Esophagus muscularis mucosa (tissue), 4 donors: Measurements from ENCODE around the gene PRKACA. TPM values are rescaled to one million over a fixed set of nuclear protein-coding genes. Genes with fewer than 3 reads are reported as not detected.

ENCODE experiments used
- DNase-seq: peaks from one replicate; pipeline ENCODE4 v3.0.0-alpha.2; 2017; ENCODE audit errors: extremely low spot score
- H3K27ac ChIP-seq, 4 donors: fragments of 200-600 bp; sonication (generic); replicated peaks in 1 of 4; 1 replicate in 3 of 4; 2 replicates in 1 of 4; pipeline ENCODE4 v1.5.1; 2016 to 2019; ENCODE audit warnings: mild to moderate bottlenecking in 1 of 4
- H3K27me3 ChIP-seq, 4 donors: fragments of 200-600 bp; sonication (generic); one replicate each; pipeline versions ENCODE4 v1.5.1 to v1.6.0; 2016 to 2019
- H3K36me3 ChIP-seq, 4 donors: fragments of 200-600 bp; sonication (generic); one replicate each; pipeline ENCODE4 v1.5.1; 2016 to 2019
- H3K4me1 ChIP-seq, 4 donors: fragments of 200-600 bp; sonication (generic); one replicate each; pipeline ENCODE4 v1.5.1; 2016 to 2019
- H3K4me3 ChIP-seq, 4 donors: fragments of 200-600 bp; sonication (generic); 1 replicate in 2 of 4; 2 replicates in 2 of 4; pipeline ENCODE4 v1.5.1; 2016 to 2019; ENCODE audit warnings: mild to moderate bottlenecking in 4 of 4, moderate library complexity in 1 of 4
- H3K9me3 ChIP-seq, 4 donors: fragments of 200-600 bp; sonication (generic); 1 replicate in 3 of 4; 2 replicates in 1 of 4; pipeline ENCODE4 v1.5.1; 2016 to 2019
- EP300 ChIP-seq: sonication (generic); formaldehyde crosslinking; IDR thresholded peaks from one replicate; pipeline ENCODE4 v1.6.1; 2017; ENCODE audit warnings: antibody characterized with exemption
- POLR2A ChIP-seq: fragments of 450-650 bp; IDR thresholded peaks from one replicate; pipeline ENCODE4 v1.6.1; 2017; ENCODE audit warnings: antibody characterized with exemption, moderate library complexity, mild to moderate bottlenecking, low read depth
- POLR2AphosphoS5 ChIP-seq, 2 donors: sonication (generic); formaldehyde crosslinking; IDR thresholded peaks; one replicate each; pipeline ENCODE4 v1.6.1; 2017; ENCODE audit warnings: antibody characterized with exemption in 2 of 2
- WGBS: methylation state at CpG from one replicate; pipeline ENCODE4 v1.1.5; 2018; 5-methylcytosine and 5-hydroxymethylcytosine counted together
- intact Hi-C: fragments of 100-400 bp; cut with DNase I; formaldehyde crosslinking; loops from one replicate; pipeline ENCODE4 v1.15.1; 2023
- total RNA-seq, 4 donors: library from RNA; depleted of rRNA; stranded (reverse); fragments of >200 nt; gene quantifications; one replicate each; pipeline versions ENCODE4 v1.1.0 to v1.2.1, GENCODE V29; 2016
- TF ChIP-seq, protein P1 (sequence below), 3 experiments: fragments of 200-600 bp in 2 of 3; fragments of 450-650 bp in 1 of 3; sonication (generic) in 2 of 3; IDR thresholded peaks; one replicate each; pipeline ENCODE4 v1.5.1; 2017 to 2019; ENCODE audit warnings: antibody characterized with exemption in 3 of 3, mild to moderate bottlenecking in 2 of 3, moderate library complexity in 1 of 3

PRKACA gene
- total RNA-seq, 4 donors from 2014 or later, result 76.0 to 125 (median 93.3) TPM

DNA sequence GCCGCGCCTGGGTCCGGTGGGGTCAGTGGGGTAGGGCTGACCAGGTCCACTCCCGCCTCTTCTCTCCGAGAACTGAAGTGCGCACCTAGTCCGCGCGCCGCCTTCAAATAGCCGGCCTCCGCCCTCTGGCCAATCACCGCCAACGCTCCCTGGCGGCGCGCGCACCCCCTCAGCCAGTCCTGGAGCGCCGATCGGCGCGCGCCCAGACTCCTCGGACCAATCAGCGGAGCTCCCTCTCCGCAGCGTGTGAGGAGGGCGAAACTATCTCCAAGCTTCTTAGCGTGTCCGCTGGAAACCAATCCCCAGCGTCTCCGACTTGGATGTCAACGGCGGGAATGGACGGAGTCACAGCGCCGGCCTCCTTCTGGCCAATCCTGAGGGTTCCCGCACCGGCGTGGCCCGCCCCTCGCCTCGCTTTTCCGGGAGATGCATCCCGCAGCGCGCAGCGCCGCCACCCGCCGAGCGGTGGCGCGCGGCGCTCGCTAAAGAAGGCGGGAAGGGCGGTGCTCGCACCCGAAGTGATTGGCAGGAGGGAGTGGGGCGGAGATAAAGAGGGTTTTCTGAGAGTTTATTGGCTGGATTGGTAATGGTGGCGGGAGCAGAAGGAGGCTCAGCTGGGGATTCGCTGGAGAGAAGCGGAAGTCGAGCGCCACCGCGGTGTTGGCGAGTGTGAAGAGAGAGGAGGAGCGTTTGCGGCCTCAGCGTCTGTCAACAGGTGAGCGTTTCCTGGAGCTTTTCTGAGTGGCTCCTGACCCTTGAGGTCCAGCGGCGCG, 19.1 kb upstream of the PRKACA start, which contains the start of gene ASF1B:
TSS of gene ASF1B (minus strand) at position 81 of the 773 bp plus-strand sequence. CDS start 133 bp downstream, outside the sequence.
- Histone ChIP-seq H3K27ac (peak within 1 kb of the TSS; percentile 88 to 98 (median 94)), H3K4me1 (peaks cover 26 to 35% (median 33%) of the 10 kb centered on the region in 4 donors), H3K36me3 (no peaks in the 10 kb centered on the region), H3K9me3 (no peaks in the 10 kb centered on the region), H3K27me3 (no peaks in the 10 kb centered on the region), H3K4me3 (peak within 1 kb of the TSS; percentile 64 to 77 (median 75))
- intact Hi-C loops, result loop anchor here (5.0 kb wide), 1 partner anchor 64 kb away; the partner anchor contains the start of gene MISP3
- TF ChIP-seq, protein P1, sequence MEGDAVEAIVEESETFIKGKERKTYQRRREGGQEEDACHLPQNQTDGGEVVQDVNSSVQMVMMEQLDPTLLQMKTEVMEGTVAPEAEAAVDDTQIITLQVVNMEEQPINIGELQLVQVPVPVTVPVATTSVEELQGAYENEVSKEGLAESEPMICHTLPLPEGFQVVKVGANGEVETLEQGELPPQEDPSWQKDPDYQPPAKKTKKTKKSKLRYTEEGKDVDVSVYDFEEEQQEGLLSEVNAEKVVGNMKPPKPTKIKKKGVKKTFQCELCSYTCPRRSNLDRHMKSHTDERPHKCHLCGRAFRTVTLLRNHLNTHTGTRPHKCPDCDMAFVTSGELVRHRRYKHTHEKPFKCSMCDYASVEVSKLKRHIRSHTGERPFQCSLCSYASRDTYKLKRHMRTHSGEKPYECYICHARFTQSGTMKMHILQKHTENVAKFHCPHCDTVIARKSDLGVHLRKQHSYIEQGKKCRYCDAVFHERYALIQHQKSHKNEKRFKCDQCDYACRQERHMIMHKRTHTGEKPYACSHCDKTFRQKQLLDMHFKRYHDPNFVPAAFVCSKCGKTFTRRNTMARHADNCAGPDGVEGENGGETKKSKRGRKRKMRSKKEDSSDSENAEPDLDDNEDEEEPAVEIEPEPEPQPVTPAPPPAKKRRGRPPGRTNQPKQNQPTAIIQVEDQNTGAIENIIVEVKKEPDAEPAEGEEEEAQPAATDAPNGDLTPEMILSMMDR (IDR thresholded peaks at IDR 0.05), result peak; percentile 74 to 100 (median 90)
- TF ChIP-seq POLR2AphosphoS5 (IDR thresholded peaks at IDR 0.05) (peak; percentile 77 to 90), POLR2A (no peak)
- DNase-seq, result peak; percentile 100
- WGBS, result under 1% methylated on average over 14 of the region's 78 CpGs

DNA sequence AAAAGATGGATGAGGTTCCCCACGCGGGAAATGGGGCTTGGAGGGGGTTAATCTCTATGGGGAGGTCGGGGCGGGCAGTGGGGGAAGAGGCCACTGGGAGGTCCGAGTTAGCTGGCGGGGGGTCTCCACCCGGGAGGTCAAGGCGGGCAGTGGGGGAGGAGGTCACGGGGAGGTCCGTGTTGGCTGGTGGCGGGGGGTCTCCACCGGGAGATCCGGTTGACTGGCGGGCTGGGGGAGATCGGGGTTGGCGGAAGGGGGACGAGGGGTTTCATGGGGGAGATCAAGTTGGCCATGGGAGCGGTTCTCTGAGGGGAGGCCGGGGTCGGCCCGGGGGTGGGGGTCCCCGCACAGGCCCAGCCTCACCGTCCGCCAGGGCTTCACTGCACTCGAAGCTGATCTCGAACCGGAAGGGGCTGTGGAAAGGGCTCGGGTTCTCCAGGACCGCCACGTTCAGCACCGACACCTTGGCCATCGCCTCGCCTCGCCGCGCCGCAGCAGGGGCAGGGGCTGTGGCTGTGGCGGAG, 18.5 kb upstream of the PRKACA start:
- no peaks in the 10 kb centered on the region for H3K27me3 ChIP-seq
- no peaks in the 10 kb centered on the region for H3K36me3 ChIP-seq
- H3K27ac ChIP-seq, result peak overlapping the region in 3 of 4 donors; percentile 59 to 85 (median 78)
- DNase-seq, result no peak
- peak overlapping the region; percentile 56 to 74 (median 67) for H3K4me3 ChIP-seq
- TF ChIP-seq POLR2A (no peak), POLR2AphosphoS5 (IDR thresholded peaks at IDR 0.05) (no peak), EP300 (no peak)
- TF ChIP-seq, protein P1 (IDR thresholded peaks at IDR 0.05), result no peak
- peaks cover 26 to 35% (median 33%) of the 10 kb centered on the region in 4 donors for H3K4me1 ChIP-seq
- no peaks in the 10 kb centered on the region for H3K9me3 ChIP-seq
- intact Hi-C loops, result loop anchor here (5.0 kb wide), 1 partner anchor 64 kb away; the partner anchor contains the start of gene MISP3
- WGBS, result 4% methylated on average over 17 of the region's 38 CpGs

DNA sequence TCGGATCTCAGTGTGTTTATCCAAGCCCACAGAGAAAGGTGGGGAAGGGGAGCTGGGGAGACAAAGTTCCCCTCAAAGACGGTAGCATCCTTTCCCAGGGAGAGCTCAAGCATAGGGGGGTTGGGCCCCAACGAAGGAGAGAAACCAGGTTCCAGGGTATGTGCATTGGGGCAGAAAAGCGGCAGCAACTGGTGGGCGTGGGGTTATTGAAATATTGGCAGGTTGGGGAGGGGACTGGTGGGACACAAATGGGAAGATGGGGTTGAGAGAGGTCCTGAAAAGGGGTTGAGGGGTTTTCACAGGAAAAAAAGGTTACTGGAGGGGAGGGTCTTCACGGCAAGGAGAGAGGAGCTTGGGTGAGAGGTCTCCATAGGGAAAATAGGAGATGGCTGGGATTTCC, 17.8 kb upstream of the PRKACA start:
- intact Hi-C loops, result loop anchor here (5.0 kb wide), 1 partner anchor 63 kb away; the partner anchor contains the start of gene MISP3
- Histone ChIP-seq H3K27me3 (no peaks in the 10 kb centered on the region), H3K4me1 (peaks cover 26 to 35% (median 33%) of the 10 kb centered on the region in 4 donors), H3K4me3 (no peak overlapping the region), H3K27ac (no peak overlapping the region), H3K36me3 (no peaks in the 10 kb centered on the region), H3K9me3 (no peaks in the 10 kb centered on the region)
- whole genome bisulfite sequencing, result 48% methylated on average over 6 of the region's 6 CpGs
- no peak for TF ChIP-seq EP300
- TF ChIP-seq, protein P1 (IDR thresholded peaks at IDR 0.05), result no peak
- no peak for TF ChIP-seq POLR2AphosphoS5 (IDR thresholded peaks at IDR 0.05)
- no peak for TF ChIP-seq POLR2A
- DNase-seq, result no peak

DNA sequence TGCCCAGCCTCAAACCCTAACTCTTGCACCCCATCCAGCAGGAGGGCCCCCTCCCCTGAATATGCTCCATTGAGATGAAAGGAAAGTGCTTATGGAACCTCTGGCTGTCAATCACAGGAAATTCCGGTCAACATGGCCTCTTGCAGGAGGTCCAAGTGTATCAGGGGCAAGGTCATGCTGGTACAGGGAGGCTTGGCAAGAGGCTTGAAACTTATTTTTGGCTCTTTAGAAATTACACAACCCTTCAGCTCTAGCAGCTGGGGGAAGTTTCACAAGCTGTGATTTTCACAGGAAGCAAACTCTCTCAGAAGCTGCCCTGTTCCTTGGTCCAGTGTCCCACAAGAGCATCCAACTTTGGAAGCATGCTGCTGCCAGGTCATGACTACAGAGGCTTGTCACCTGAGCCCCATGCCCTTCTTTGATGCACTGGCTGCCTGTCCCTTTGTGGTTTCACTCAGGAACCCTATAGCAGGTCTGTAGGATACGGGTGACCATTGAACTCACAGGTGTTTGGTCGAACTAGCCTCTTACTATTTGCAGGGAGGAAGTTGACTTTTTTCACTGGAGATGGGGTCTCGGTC, 10.5 kb upstream of the PRKACA start:
- Histone ChIP-seq H3K27ac (no peak overlapping the region), H3K36me3 (no peaks in the 10 kb centered on the region), H3K4me1 (peaks cover 0 to 15% (median 0%) of the 10 kb centered on the region in 4 donors), H3K4me3 (no peak overlapping the region), H3K9me3 (no peaks in the 10 kb centered on the region), H3K27me3 (no peaks in the 10 kb centered on the region)
- intact Hi-C loops, result no loop called here
- DNase-seq, result no peak
- WGBS, result 79% methylated on average over 4 of the region's 4 CpGs
- no peak for TF ChIP-seq POLR2AphosphoS5 (IDR thresholded peaks at IDR 0.05)
- TF ChIP-seq POLR2A, result no peak
- TF ChIP-seq, protein P1 (IDR thresholded peaks at IDR 0.05), result no peak
- TF ChIP-seq EP300, result no peak
